Kasumi-1 (cell line): Measurements from ENCODE around the gene ZNF705A.
"Not testable (repeated sequence)": the region's sequence is repeated elsewhere in the genome, so short reads cannot be mapped to it uniquely, and the experiment has no call there.

ENCODE experiments used
- DNase-seq, 2 experiments: peaks; one replicate each; lab custom pipeline; 2025; lab: John Stamatoyannopoulos, UW

Gene ZNF705A

DNA sequence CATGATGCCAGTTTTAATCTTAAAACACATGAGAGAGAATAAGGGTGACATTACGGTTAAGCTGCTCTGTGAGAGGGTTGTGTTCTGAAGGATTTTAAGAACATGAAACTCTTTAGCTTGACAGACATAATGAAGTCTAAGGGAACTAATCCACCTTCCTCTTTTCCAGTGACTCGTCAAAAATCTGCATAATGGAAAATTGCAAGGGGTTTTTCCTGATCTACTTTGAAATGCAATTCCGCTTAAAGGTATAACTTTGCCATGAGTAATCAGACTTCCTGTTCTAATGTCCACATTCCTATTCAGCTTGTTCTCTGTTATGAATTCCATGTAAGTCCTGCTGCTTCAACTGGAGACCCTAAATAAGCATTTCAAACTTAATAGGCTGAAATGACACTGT, at the start of gene ZNF705A:
ZNF705A (plus strand) TSS at position 171 of the 400 bp plus-strand sequence. CDS start 15,611 bp downstream, outside the sequence.
- DNase-seq: no peak

DNA sequence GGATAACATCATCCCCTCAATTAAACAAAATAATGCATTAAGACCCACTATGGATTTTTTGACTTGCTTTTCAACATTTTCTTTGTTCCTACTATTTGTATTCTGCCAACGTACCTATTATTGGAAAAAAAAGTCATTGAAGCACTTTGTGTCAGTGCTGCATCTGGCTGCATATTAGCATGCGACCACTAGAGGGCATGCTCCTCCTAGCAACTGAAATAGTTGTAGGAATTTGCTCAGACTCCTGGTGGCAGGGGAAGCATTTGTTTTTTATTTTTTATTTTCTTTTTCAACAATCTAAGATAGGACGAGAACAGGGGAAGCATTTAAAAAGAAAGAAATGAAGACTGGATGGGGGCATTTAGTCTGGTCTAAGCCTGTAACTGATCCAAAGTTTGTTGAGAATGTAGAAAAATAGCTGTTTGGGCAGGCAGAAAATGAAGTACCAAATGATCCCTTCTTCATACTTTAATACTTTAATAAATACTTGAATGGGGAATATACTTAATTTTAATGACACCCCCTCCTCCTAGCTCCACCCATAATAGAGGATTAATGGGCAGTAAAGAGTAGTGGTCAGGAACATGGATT, 47.9 kb upstream of the ZNF705A start:
- peak; percentile 27 to 55 for DNase-seq

DNA sequence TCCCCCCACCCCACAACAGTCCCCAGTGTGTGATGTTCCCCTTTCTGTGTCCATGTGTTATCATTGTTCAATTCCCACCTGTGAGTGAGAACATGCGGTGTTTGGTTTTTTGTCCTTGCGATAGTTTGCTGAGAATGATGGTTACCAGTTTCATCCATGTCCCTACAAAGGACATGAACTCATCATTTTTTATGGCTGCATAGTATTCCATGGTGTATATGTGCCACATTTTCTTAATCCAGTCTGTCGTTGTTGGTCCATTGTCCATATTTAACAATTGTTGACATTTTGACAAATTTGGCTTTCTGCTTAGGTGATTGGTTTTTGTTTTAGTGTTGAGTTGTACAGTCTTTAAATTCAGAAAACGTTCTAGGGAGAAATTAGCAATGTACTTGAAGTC, 43.7 kb upstream of the ZNF705A start:
- DNase-seq: not testable (repeated sequence)

DNA sequence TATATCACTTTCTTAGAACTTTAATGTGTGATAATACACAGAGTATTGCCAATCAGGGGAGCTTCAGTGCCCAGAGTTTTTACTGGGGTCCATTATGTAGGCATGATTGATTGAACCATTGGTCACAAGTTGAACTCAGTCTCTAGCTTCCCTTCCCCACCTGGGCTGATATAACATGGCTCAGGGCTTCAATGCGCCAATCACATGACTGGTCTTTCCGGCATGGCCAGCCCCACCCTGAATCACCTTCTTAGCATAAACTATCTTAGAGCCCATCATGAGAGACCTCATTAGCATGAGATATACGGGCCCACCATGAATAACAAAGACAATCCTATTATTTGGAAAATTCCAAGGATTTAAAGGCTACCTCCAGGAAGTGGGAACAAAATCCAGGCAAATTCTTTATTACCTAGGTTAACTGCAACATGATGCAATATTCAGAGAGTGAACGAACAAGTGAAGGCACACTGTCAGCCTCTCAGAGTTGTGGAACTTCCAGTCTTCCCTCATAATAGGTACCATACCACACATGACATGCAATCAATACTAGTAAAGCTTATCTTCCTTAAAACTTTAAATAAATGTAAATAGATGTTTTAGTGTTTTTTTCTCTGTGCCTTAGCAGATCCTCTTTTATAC, 36.6 kb upstream of the ZNF705A start:
- DNase-seq: no peak

DNA sequence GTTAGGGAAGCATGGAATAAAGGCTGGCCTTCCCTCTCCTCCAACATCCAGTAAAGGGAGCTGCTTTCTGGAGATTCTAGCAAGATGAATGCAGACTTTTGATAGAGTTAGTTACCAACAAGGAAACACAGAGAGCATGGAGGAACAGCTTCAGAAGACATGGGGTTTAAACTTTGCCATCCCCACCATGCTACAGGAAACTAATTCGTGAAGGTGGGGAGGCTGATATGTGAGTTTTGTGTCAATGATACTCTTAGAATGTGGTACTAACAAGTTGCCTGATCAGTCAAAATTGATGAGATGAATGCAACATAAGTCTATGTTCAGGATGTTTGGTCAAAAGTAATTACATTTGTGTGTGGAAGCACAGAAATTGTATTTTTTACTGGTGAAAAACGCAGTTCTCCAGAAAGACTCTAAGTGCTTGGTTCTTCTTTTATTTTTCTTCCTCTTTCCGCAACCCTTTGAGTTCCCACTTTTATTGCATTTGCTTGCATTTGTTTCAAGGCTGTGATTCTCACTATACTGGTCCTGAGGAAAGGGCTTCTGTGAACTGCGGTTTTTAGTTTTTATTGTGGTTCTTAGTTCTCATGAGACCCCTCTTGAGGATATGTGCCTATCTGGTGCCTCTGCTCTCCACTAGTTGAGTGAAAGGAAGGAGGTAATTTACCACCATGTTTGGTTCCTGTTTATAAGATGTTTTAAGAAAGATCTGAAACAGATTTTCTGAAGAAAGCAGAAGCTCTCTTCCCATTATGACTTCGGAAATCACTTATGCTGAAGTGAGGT, 33.5 kb upstream of the ZNF705A start, which contains the start of gene CLEC4A:
CLEC4A (plus strand) TSS at position 494 of the 789 bp plus-strand sequence; CDS start at position 756, 262 bp downstream.
- peak; percentile 13 to 30 for DNase-seq

DNA sequence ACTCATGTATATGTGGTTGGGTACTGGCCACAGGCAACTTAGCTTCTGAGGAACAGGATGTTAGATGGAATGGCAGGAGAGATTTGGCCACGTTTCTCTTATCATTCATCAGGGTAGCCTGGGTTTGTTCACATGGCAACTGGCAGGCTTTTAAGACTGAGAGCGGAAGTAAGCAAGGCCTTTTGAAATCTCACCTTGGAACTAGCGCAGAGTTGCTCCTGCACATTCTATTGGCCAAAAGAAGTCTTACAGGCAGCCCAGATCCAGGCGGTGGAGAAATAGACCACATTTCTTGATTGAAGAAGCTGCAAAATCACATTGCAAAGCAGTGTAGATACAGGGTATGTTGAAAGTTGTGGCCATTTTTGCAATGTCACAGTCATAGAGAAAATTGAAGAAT, 29.7 kb upstream of the ZNF705A start:
- DNase-seq: no peak

DNA sequence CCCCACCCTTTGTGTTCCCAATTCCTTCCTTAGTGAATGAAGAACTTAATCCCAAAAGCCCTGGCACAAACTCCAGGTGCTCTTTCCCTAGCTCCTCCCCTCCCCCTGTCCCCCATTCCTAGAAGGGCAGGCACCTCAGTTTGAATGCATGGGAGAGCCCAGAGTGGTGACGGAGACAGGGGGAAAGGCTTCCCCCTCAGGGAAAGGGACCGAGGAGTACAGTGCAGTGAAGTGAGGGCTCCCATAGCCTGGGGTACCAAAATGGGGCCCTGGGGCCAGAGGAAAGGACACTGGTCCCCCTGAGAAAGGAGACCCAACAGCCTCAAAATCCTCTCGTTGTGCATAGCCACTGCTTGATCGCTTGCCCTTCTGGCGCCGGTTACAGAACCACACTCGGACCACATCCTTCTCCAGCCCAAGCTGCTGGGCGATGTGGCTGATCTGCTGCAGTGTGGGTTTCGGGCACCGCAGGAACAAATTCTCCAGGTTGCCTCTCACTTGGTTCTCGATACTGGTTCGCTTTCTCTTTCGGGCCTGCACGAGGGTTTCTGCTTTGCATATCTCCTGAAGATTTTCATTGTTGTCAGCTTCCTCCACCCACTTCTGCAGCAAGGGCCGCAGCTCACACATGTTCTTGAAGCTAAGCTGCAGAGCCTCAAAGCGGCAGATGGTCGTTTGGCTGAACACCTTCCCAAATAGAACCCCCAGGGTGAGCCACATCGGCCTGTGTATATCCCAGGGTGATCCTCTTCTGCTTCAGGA, 23.0 kb upstream of the ZNF705A start:
- not testable (repeated sequence) for DNase-seq

DNA sequence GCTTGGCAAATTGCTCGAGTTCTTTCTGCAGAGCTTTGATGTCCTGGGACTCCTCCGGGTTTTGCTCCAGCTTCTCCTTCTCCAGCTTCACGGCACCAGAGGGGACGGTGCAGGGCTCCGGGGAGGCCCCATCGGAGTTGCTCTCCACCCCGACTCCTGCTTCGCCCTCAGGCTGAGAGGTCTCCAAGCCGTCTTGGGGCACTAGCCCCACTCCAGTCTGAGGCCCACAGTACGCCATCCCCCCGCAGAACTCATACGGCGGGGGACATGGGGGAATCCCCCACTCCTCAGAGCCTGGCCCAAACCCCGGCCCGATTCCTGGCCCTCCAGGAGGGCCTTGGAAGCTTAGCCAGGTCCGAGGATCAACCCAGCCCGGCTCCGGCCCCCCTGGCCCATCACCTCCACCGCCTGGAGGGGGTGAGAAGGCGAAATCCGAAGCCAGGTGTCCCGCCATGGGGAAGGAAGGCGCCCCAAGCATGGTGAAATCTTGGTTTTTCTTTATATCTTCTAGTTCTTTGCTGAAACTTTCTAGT, 22.4 kb upstream of the ZNF705A start:
- not testable (repeated sequence) for DNase-seq

DNA sequence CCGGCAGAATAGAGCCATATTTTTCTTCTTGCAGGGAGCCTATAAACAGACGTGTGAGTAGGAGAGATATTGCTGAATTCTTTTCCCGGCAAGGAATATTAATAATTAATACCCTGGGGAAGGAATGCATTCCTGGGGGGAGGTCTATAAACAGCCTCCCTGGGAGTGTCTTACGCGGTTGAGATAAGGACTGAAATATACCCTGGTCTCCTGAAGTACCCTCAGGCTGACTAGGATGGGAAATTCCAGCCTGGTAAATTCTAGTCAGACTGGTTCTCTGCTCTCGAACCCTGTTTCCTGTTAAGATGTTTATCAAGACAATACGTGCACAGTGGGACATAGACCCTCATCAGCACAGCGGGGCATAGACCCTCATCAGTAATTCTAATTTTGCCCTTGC, 15.2 kb upstream of the ZNF705A start:
- DNase-seq: not testable (repeated sequence)

DNA sequence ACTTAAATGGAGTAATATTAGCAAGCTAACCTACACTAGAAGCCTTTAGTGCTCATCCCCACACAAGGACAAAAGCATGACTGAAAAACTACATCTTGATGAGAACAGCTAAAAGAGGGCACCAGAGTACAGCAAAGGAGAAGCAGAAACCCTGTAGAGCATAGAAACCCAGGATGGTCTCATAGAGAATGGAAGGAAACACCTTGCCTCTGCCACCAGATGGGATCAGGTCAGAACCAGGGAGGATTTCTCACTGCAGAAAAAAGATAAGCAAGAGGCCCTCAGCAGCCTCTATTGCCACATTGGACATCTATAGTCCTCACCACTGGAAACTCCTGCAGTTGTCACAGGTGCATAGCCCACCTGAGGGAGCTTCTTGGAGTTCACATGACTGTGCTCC, 13.6 kb upstream of the ZNF705A start:
- DNase-seq: no peak

DNA sequence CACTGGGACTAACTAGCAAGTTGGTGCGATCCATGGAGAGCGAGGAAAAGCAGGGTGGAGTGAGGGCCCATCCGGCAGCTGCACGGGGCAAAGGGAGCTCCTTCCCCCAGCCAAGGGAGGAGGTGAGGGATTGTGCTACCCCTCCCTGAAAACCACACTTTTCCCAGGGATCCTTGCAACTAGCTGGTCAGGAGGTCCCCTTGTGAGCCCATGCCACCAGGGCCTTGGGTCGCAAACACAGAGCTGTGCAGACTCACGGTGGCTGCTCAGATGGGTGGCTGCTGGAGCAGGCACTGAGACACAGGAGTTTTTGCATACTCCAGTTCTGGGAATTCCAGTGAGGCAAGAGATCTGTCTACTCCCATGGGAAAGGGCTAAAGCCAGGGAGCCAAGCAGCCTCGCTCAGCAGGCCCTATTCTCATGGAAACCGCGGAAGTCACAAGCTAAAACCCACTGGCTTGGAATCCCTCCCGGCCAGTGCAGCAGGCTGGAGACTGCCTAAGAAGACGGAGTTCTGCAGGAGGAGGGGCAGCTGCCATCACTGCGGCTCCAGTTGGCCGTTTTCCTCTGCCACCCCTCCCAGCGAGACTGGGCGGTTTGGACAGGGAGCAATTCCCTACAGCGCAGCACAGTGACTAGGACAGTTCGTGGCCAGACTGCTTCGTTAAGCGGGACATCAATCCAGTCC, 10.9 kb upstream of the ZNF705A start:
- no peak for DNase-seq

DNA sequence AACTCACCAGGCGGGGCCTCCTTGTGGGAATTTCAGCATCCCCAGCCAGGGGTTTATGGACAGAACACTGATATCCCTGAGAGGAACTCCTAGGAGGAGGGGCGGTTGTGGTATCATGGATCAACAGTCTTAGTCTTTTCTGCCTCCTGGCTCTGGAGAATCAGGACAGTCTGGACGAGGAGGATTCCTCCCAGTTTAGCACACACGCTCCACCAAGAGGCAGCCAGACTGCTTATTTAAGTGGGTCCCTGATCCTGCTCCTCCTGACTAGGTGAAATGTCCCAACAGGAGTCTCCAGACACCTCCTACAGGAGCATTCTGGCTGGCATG, 10.4 kb upstream of the ZNF705A start:
- no peak for DNase-seq

DNA sequence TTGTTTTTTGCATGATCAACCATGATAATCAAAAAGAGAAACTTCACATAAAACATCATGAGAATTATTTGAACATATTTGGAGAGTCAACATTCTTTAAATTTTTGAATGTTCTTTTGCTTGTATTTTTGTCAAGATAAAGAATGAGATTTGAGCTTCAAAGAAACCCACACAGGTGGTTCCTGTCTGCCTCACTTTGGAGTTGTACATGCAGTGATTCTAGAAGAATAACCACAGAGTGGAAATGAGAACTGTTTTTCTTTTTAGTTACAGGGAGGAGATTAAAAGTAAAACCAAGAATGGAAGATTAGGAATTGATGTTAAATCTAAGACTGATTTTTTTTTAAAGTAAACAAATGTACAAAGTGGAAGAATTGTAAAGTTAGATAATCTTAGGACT, 2.3 kb upstream of the ZNF705A start:
- no peak for DNase-seq

DNA sequence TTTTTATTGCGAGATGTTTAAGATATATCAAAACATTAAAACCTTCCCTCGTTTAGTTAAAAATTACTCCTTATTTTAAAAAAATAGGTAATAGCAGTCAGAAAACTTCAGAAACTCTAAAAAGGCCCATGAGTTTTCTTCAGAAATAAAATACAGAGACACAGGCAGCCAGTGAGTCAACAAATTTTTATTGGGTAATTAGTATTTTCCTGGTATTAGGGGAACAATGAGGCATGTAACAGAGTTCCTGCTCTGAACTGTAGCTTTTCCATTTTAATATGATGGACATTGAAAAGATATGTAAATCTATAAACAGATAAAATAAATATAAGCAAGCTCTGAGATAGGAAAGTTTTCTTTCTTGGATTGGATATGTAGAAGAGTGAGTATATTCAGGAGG, 399 bp upstream of the ZNF705A start:
- no peak for DNase-seq

DNA sequence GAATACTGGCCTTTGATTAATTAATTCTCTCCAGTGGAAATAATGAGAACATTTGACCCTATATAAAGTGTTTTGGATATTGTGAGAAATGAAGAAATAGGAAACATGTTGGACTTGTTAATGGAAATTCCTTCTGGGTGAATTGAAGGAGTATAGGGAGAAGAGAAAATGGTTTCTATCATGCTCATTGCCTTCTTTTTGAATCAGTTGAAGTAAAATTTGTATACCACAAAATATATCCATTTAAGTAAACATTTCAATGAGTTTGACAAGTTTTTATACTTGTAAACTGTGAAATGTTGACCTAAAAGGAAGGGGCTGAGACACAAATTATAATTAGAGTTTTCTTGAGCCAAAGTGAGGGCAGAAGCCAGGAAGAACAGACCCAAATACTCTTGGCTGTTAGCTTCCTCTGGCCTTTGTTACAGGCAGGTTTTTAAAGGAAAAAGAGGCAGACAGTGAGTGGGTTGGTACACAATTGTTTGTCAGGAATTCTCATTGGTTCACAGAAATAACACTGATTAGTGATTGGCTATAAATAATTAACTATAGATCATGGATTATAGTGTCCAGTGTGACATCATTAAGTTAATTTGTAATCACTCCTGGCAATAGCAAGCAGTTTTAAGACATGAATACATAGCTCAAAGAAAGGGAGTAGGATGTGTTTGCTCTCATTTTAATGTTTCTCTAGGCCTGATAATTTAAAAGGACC, 826 bp downstream of the ZNF705A start:
- DNase-seq: no peak

DNA sequence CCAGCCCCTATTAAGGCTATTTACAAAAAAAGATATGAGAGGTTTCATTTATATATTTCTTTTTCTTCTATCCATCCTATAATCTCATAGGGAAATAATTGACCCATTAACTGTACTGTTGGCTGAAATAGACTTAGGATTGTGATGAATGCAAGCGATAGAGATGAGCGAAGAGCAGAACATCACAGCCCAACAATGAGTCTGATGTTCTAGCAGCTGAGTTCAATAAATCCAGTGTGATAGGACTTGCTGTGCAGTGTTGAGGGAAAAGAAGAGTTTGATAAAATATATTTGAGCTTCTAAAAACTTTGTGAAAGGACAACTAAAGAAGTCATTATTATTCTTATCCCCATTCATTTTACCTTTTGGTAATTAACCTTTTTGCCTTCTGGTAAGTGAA, 16.1 kb downstream of the ZNF705A start:
- not testable (repeated sequence) for DNase-seq

DNA sequence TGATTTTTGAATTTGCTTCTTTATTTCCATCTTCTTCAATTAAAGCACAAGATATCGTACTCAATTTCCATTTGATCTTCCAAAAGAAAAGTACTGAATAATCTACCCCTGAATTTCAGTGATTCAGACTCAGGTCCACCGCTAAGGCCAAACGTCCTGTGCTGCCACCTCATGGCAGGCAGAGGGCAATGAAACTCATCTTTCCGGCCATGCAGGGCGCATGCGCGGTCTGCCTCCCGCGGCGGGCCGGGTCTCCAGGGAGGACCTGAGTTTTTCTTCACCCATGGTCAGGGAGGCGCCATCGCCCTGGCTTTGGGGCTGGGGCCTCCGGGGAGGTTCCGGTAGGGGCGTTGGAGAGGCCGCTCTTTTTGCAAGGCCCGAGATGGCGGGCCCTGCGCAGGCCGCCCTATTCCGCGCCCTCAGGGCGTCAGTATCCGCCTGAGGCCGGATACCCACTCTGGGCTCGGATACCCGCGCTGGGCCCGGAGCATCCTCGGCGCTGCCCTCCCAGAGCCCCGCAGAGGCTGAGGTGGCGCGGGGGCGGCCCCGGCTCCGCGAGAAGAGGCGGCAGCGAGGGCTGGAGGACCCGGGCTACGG, 23.3 kb downstream of the ZNF705A start:
- DNase-seq: peak; percentile 16 to 26

DNA sequence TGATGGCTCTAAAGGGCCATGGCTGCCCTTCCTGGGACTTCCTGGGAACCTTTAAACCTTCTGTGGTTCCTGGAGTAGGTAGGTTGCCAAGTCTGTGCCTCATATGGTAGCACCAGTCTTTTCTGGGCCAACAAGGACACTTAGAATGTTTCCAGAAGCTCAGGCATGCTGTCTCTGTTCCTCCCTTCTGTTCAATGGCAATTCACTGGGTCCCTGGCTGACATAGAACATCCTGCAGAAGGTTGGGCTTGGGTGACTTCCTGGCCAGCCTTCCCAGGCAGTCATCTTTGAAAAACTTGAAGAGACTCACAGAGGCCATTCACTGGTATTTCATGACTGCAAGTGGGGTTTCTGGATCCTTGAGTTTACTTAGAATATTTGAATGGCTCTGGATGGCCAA, 24.5 kb downstream of the ZNF705A start:
- DNase-seq: not testable (repeated sequence)

DNA sequence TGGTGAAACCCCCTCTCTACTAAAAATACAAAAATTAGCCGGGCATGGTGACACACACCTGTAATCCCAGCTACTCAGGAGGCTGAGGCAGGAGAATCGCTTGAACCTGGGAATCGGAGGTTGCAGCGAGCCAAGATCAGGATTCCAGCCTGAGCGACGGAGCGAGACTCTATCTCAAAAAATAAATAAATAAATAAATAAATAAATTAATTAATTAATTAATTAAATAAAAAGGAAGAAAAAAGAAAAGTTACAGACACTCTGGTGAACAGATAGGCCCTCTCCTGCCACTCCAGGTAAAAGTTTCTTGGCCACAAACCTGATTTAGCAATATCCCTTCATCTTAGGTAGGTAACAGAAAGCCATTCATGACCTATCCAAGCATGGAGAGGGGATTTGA, 26.1 kb downstream of the ZNF705A start:
- not testable (repeated sequence) for DNase-seq

DNA sequence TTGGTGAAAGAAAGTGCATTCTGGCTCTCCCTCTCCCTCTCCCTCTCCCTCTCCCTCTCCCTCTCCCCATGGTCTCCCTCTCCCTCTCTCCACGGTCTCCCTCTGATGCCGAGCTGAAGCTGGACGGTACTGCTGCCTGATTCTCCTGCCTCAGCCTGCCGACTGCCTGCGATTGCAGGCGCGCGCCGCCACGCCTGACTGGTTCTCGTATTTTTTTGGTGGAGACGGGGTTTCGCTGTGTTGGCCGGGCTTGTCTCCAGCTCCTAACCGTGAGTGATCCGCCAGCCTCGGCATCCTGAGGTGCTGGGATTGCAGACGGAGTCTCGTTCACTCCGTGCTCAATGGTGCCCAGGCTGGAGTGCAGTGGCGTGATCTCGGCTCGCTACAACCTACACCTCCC, 26.5 kb downstream of the ZNF705A start:
- DNase-seq: not testable (repeated sequence)
